GM18526 (cell line): ENCODE measurements around the gene PARN.

Experiments
- POLR2A ChIP-seq: IDR thresholded peaks from 3 replicates; pipeline ENCODE4 v1.6.1; 2011; ENCODE audit not compliant: insufficient read length; ENCODE audit errors: extremely low read depth

PARN gene

GRCh38 chr16:14496786-14497185, 133.3 kb downstream of the PARN start:
- no peak for TF ChIP-seq POLR2A

DNA sequence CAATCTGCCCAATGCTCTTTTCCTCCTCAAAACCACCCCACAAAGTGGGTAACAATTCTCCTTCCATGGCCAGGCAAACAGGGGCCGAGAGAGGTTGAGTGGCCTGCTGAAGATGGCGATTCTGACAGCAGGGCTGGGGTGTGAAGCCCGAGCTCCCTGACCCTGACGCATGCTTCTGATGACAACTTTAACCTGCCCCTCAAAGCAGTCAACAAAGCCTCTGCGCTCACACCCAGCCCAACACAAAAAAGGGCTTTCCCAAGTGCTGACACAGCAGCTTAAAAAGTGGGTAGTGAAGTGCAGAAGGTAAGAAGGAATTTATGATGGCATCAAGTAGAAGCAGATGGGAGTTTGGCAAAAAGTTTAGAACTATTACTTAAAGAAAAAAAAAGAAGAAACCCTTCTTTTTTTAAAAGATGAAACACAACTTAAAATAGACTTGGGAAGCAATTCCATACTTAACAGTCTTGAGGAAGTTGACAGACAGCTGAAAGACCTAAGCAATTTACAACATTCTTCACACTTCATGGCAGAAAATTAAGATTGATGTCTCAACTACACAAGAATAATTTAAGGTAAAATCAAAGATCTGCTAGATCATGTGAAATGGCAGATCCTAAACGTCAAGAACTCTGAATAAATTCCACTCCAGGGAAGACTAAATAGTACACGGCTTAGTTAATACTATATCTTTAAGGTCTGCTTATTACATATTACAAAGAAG, 133.9 kb downstream of the PARN start:
- no peak for TF ChIP-seq POLR2A

GRCh38 chr16:14495213-14496046, 134.6 kb downstream of the PARN start:
- no peak for TF ChIP-seq POLR2A

DNA sequence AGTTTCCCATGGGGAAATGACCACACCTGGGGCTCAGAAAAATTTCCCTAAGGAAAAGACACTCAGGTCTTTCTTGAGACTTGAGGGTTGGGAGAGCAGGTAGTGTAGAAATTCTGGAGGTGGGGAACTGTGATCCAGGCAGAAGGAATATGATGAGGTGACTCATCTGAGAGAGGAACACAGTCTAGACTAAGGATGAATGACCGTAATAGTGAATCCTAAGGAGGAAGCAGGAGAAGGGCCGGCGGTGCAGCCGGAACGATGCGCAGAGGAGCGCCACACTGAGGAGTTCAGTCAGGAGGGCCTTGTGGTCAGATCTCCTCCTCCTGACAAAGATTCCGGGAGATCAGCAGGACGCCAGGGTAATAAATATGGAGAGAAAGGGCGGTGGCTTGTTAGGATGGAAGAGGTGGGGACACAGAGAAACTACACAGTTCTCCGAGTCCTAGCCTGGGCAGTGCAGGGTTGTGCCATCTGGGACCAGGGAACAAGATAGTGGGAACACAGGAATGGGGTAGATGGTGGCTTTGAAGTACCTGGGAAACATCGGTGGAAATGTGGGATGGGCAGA, 135.6 kb downstream of the PARN start:
- no peak for TF ChIP-seq POLR2A

DNA sequence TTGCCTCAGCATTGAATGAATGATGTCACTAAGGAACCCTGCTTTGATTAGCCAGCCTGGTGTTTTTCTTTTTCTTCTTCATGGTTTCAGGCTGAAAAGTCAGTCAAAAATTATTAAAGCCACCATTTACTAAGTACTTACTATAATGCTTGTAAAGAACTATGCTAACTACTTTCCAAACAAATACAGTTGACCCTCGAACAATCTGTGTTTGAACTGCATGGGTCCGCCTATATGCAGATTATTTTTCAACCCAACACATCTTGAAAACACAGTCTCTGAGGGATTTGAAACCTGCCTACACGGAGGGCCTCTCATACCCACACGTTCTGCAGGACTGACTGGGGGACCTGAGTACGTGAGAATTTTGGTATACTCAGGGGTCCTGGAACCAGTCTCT, 136.3 kb downstream of the PARN start:
- TF ChIP-seq POLR2A = no peak

- no peak for TF ChIP-seq POLR2A
These were observed 137.4 kb downstream of the PARN start for GRCh38 chr16:14492614-14493013.

DNA sequence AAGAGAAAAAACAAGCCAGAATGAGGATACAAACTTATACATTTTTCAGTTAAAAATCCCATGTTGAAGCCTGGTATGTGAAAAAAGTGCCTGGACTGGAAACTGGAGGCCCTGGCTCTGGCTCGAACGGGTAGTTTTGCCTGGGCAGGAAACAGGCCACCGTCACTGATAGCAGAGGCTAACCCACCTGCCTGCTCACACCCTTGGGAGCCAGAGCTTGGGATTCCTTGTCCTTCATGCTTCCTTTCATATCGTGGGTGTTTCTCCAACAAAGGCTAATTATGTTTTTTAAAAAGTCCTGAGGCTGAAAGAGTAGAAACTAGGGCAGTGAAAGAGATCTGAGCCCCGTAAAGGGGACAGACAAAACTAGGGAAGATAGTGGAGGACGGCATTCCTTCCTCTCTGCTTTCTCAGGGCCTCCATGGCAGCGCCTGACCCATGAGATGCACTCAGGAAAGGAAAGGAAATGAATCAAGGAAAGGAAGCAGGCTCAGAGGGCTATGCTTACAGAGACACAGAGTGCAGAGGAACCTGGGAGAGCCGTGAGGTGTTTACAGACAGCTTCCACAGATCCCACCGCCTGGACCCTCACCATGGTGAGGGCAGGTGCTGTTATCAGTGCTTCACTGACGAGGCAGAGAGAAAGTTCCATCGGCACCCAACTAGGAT, 138.1 kb downstream of the PARN start:
- no peak for TF ChIP-seq POLR2A

GRCh38 chr16:14490235-14490634, 139.8 kb downstream of the PARN start:
- TF ChIP-seq POLR2A = no peak

GRCh38 chr16:14489460-14489859, 140.6 kb downstream of the PARN start:
- TF ChIP-seq POLR2A = no peak

GRCh38 chr16:14487579-14487978, 142.5 kb downstream of the PARN start:
- TF ChIP-seq POLR2A = no peak

GRCh38 chr16:14486520-14487303, 143.3 kb downstream of the PARN start:
- no peak for TF ChIP-seq POLR2A

- no peak for TF ChIP-seq POLR2A
These were observed 144.1 kb downstream of the PARN start for GRCh38 chr16:14485811-14486519.

- no peak for TF ChIP-seq POLR2A
These were observed 144.9 kb downstream of the PARN start for GRCh38 chr16:14485121-14485551.

- no peak for TF ChIP-seq POLR2A
These were observed 146.2 kb downstream of the PARN start for GRCh38 chr16:14483819-14484385.
